GM23338 (cell line): Measurements from ENCODE around the gene SELENOM. TPM values are rescaled to one million over a fixed set of nuclear protein-coding genes. Genes with fewer than 3 reads are reported as not detected.

ENCODE experiments used
- ATAC-seq: fragments of 200-7000 bp; cut with Tn5 transposase; 3 replicates; pipeline ENCODE4 v1.9.1; 2020
- DNase-seq: peaks from one replicate; pipeline ENCODE4 v3.0.0-alpha.2; 2015; ENCODE audit warnings: low spot score
- H2AFZ ChIP-seq: fragments of 200-600 bp; sonication (generic); 2 replicates; pipeline ENCODE4 v1.8.0; 2016; ENCODE audit warnings: antibody characterized with exemption, mild to moderate bottlenecking, moderate library complexity
- H3F3A ChIP-seq: fragments of 200-600 bp; sonication (generic); replicated peaks from 2 replicates; pipeline ENCODE4 v1.8.0; 2017; ENCODE audit warnings: antibody characterized with exemption, mixed run types, low read depth
- H3K27ac ChIP-seq: fragments of 200-600 bp; sonication (generic); 2 replicates; pipeline ENCODE4 v1.6.1; 2016; ENCODE audit warnings: low read depth
- H3K27me3 ChIP-seq: fragments of 200-600 bp; sonication (generic); 2 replicates; pipeline ENCODE4 v1.8.0; 2016; ENCODE audit warnings: mild to moderate bottlenecking, mixed run types, moderate library complexity; ENCODE audit not compliant: insufficient read depth
- H3K36me3 ChIP-seq: fragments of 200-600 bp; sonication (generic); 2 replicates; pipeline ENCODE4 v1.8.0; 2016; ENCODE audit warnings: mild to moderate bottlenecking; ENCODE audit not compliant: insufficient read depth
- H3K4me1 ChIP-seq: fragments of 200-600 bp; sonication (generic); 2 replicates; pipeline ENCODE4 v1.8.0; 2016; ENCODE audit warnings: mild to moderate bottlenecking, moderate library complexity; ENCODE audit not compliant: insufficient read depth
- H3K4me2 ChIP-seq: fragments of 200-600 bp; sonication (generic); 2 replicates; pipeline ENCODE4 v1.7.1; 2017; ENCODE audit warnings: mixed run types
- H3K4me3 ChIP-seq: fragments of 200-600 bp; sonication (generic); 2 replicates; pipeline ENCODE4 v1.6.1; 2016; ENCODE audit warnings: mixed run types
- H3K79me2 ChIP-seq: fragments of 200-600 bp; sonication (generic); replicated peaks from 2 replicates; pipeline ENCODE4 v1.8.0; 2017; ENCODE audit warnings: mild to moderate bottlenecking; ENCODE audit not compliant: insufficient read depth
- H3K9me2 ChIP-seq: fragments of 200-600 bp; sonication (generic); 2 replicates; pipeline ENCODE4 v1.8.0; 2017; ENCODE audit not compliant: insufficient read depth
- H4K20me1 ChIP-seq: fragments of 200-600 bp; sonication (generic); replicated peaks from 2 replicates; pipeline ENCODE4 v1.8.0; 2017; ENCODE audit warnings: mild to moderate bottlenecking; ENCODE audit not compliant: insufficient read depth
- H3K27ac Mint-ChIP-seq: 2 replicates; pipeline ENCODE4 v1.8.0; 2020; ENCODE audit warnings: inconsistent platforms, mild to moderate bottlenecking, moderate library complexity, mixed read lengths
- H3K27me3 Mint-ChIP-seq: 3 replicates; pipeline ENCODE4 v1.8.0; 2022; ENCODE audit warnings: low read depth, mild to moderate bottlenecking, moderate library complexity, mixed read lengths, inconsistent platforms; ENCODE audit not compliant: insufficient read depth, poor library complexity
- H3K36me3 Mint-ChIP-seq: 3 replicates; pipeline ENCODE4 v1.8.0; 2021; ENCODE audit warnings: low read depth, mild to moderate bottlenecking, inconsistent platforms, moderate library complexity, mixed read lengths
- H3K4me1 Mint-ChIP-seq: 3 replicates; pipeline ENCODE4 v1.8.0; 2020; ENCODE audit warnings: mild to moderate bottlenecking, inconsistent platforms, mixed read lengths
- H3K4me3 Mint-ChIP-seq: 3 replicates; pipeline ENCODE4 v1.8.0; 2021; ENCODE audit warnings: moderate library complexity, mild to moderate bottlenecking, inconsistent platforms, mixed read lengths
- H3K9me3 Mint-ChIP-seq: 3 replicates; pipeline ENCODE4 v1.8.0; 2020; ENCODE audit warnings: moderate library complexity, mild to moderate bottlenecking, inconsistent platforms, mixed read lengths
- CREB1 ChIP-seq: fragments of 250-450 bp; sonication (Bioruptor Pico); IDR thresholded peaks from 2 replicates; pipeline ENCODE4 v1.5.0; 2020; ENCODE audit warnings: low read depth, mild to moderate bottlenecking, moderate library complexity
- EZH2 ChIP-seq: fragments of 200-600 bp; sonication (generic); IDR thresholded peaks from one replicate; pipeline ENCODE4 v1.8.0; 2017; ENCODE audit warnings: antibody characterized with exemption, mild to moderate bottlenecking, low read depth; ENCODE audit not compliant: unreplicated experiment
- EZH2phosphoT487 ChIP-seq: fragments of 200-600 bp; sonication (generic); IDR thresholded peaks from one replicate; pipeline ENCODE4 v1.8.1; 2018; ENCODE audit warnings: antibody characterized with exemption; ENCODE audit not compliant: unreplicated experiment
- NANOG ChIP-seq: IDR thresholded peaks from 2 replicates; pipeline ENCODE4 v1.6.1; 2016; ENCODE audit warnings: antibody characterized with exemption, borderline replicate concordance
- POLR2AphosphoS5 ChIP-seq: IDR thresholded peaks from 2 replicates; pipeline ENCODE4 v1.6.1; 2016; ENCODE audit warnings: antibody characterized with exemption, low read depth
- STAT1 ChIP-seq: IDR thresholded peaks from one replicate; pipeline ENCODE4 v1.6.1; 2016; ENCODE audit warnings: antibody characterized with exemption; ENCODE audit not compliant: unreplicated experiment
- ZNF114 ChIP-seq: fragments of 250-450 bp; sonication (Bioruptor Pico); IDR thresholded peaks from 2 replicates; pipeline ENCODE4 v1.5.0; 2020; ENCODE audit warnings: mild to moderate bottlenecking, moderate library complexity
- polyA plus RNA-seq: library from polyadenylated mRNA; unstranded; fragments of >200 nt; fragmentation: Nextera tagmentation; extraction: Ambion mirVana; gene quantifications from 2 replicates; pipeline ENCODE4 v1.2.1, GENCODE V29; 2016
- total RNA-seq: library from RNA; depleted of rRNA; stranded (reverse); fragments of >200 nt; shearing (Covaris generic); gene quantifications from 2 replicates; pipeline ENCODE4 v1.2.3, GENCODE V29; 2014
- TF ChIP-seq, protein P1 (sequence below): fragments of 250-450 bp; sonication (Bioruptor Pico); IDR thresholded peaks from 2 replicates; pipeline ENCODE4 v1.5.0; 2020; ENCODE audit warnings: mild to moderate bottlenecking, moderate library complexity
- TF ChIP-seq, protein P2 (sequence below): IDR thresholded peaks from one replicate; pipeline ENCODE4 v1.6.1; 2018; ENCODE audit warnings: antibody characterized with exemption; ENCODE audit not compliant: unreplicated experiment

The SELENOM gene
- total and polyA plus RNA-seq, 2 experiments from 2014 or later: 44.9 to 50.8 TPM

DNA sequence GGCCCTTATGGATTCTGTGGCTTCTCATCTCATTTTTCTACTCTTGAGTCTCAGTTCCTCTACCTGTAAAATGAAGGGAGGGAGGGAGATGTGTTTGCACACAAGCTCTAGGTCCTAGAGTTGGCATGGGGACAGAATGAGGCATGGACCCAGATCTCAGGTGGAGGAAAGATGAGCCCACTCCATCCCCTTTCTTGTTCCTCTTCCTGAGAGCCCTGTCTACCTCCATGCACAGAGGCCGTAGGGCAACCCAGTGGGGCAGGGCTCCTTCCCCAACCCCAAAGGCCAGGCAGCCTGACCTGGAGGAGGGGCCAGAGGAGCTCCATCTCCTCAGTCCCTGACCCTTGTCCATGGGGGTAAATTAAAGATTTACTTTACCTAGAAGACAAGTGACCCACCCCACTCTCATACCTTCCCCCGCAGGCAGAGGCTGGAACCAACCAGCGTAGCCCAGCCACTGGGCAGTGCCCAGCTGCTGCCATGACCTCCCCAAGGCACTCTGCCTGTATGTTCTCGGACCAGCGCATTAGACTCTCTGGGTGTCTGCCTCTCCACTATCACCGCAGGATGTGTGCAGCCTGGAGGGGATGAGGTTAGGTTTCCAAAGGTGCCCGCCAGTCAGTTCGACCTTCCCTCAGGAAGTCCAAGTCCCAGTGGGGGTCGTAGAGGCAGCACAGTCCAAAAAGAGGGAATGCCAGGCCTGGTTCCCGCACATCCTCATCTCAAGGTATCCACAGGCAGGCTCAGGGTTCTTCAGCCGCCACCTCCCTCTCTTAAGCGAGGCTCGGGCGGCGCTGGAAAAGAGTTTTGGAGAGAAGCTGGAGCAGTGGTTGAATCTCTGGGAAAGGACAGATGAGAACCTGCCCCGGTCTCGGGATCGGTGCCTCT, 23.2 kb downstream of the SELENOM start:
- Histone ChIP-seq H3K4me3 (peak overlapping the region; percentile 96), H3K4me1 (peaks cover 21% of the 10 kb centered on the region), H3K27me3 (peaks cover 9% of the 10 kb centered on the region), H2AFZ (peak overlapping the region; percentile 63; the same call in 1 of the 2 replicates), H3K79me2 (peaks cover 12% of the 10 kb centered on the region), H3K27ac (peak overlapping the region; percentile 97; the same call in 1 of the 2 replicates), H3K9me2 (no peaks in the 10 kb centered on the region), H3K4me2 (peak overlapping the region; percentile 100), H3K36me3 (no peaks in the 10 kb centered on the region), H3F3A (peaks cover 7% of the 10 kb centered on the region; the same call in 1 of the 2 replicates), H4K20me1 (peaks cover 4% of the 10 kb centered on the region; the same call in 1 of the 2 replicates)
- no peak for DNase-seq
- peaks cover 29% of the 10 kb centered on the region for H3K27me3 Mint-ChIP-seq
- ATAC-seq: peak; percentile 0; the same call in 2 of the 3 replicates
- no peaks in the 10 kb centered on the region for H3K9me3 Mint-ChIP-seq
- peak overlapping the region; percentile 94 for H3K4me3 Mint-ChIP-seq
- TF ChIP-seq NANOG (no peak), ZNF114 (CRISPR knock-in tag) (no peak), EZH2 (no peak), STAT1 (no peak)
- peaks cover 36% of the 10 kb centered on the region for H3K4me1 Mint-ChIP-seq
- H3K27ac Mint-ChIP-seq: peak overlapping the region; percentile 91
- no peaks in the 10 kb centered on the region; the same call in 2 of the 3 replicates for H3K36me3 Mint-ChIP-seq

DNA sequence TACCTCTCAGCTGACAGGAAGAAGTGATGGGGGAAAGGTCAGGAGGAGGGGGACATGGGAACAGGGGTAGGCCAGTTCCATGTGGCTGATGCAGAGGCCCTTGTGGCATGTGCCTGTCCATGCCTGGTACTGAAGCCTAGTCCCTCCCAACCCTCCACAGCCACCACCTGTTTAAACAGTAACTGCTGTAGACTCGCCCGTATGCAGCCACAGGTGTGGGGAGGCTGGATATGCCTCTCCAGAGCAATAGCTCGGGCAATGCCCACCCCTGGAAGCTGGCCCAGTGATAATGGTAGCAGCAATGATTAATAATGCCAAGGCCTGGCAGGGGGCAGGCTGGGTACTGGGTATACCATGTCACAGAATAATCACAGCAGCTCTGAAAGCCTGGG, 24.0 kb downstream of the SELENOM start:
- Histone ChIP-seq H3K79me2 (peaks cover 12% of the 10 kb centered on the region), H3K36me3 (no peaks in the 10 kb centered on the region), H3K27ac (no peak overlapping the region), H3F3A (peaks cover 7% of the 10 kb centered on the region; the same call in 1 of the 2 replicates), H3K4me2 (peak overlapping the region; percentile 100), H2AFZ (no peak overlapping the region), H3K9me2 (no peaks in the 10 kb centered on the region), H3K4me3 (peak overlapping the region; percentile 96), H3K4me1 (peaks cover 21% of the 10 kb centered on the region), H4K20me1 (peaks cover 4% of the 10 kb centered on the region; the same call in 1 of the 2 replicates), H3K27me3 (peaks cover 9% of the 10 kb centered on the region)
- peak overlapping the region; percentile 94 for H3K4me3 Mint-ChIP-seq
- no peak for DNase-seq
- no peak overlapping the region for H3K27ac Mint-ChIP-seq
- H3K9me3 Mint-ChIP-seq: no peaks in the 10 kb centered on the region
- H3K36me3 Mint-ChIP-seq: no peaks in the 10 kb centered on the region; the same call in 2 of the 3 replicates
- H3K4me1 Mint-ChIP-seq: peaks cover 37% of the 10 kb centered on the region
- no peak for ATAC-seq
- peaks cover 26% of the 10 kb centered on the region for H3K27me3 Mint-ChIP-seq
- TF ChIP-seq STAT1 (no peak), EZH2 (no peak), NANOG (no peak), POLR2AphosphoS5 (no peak), ZNF114 (CRISPR knock-in tag) (no peak), EZH2phosphoT487 (no peak), CREB1 (CRISPR knock-in tag) (no peak)
- TF ChIP-seq, protein P1, sequence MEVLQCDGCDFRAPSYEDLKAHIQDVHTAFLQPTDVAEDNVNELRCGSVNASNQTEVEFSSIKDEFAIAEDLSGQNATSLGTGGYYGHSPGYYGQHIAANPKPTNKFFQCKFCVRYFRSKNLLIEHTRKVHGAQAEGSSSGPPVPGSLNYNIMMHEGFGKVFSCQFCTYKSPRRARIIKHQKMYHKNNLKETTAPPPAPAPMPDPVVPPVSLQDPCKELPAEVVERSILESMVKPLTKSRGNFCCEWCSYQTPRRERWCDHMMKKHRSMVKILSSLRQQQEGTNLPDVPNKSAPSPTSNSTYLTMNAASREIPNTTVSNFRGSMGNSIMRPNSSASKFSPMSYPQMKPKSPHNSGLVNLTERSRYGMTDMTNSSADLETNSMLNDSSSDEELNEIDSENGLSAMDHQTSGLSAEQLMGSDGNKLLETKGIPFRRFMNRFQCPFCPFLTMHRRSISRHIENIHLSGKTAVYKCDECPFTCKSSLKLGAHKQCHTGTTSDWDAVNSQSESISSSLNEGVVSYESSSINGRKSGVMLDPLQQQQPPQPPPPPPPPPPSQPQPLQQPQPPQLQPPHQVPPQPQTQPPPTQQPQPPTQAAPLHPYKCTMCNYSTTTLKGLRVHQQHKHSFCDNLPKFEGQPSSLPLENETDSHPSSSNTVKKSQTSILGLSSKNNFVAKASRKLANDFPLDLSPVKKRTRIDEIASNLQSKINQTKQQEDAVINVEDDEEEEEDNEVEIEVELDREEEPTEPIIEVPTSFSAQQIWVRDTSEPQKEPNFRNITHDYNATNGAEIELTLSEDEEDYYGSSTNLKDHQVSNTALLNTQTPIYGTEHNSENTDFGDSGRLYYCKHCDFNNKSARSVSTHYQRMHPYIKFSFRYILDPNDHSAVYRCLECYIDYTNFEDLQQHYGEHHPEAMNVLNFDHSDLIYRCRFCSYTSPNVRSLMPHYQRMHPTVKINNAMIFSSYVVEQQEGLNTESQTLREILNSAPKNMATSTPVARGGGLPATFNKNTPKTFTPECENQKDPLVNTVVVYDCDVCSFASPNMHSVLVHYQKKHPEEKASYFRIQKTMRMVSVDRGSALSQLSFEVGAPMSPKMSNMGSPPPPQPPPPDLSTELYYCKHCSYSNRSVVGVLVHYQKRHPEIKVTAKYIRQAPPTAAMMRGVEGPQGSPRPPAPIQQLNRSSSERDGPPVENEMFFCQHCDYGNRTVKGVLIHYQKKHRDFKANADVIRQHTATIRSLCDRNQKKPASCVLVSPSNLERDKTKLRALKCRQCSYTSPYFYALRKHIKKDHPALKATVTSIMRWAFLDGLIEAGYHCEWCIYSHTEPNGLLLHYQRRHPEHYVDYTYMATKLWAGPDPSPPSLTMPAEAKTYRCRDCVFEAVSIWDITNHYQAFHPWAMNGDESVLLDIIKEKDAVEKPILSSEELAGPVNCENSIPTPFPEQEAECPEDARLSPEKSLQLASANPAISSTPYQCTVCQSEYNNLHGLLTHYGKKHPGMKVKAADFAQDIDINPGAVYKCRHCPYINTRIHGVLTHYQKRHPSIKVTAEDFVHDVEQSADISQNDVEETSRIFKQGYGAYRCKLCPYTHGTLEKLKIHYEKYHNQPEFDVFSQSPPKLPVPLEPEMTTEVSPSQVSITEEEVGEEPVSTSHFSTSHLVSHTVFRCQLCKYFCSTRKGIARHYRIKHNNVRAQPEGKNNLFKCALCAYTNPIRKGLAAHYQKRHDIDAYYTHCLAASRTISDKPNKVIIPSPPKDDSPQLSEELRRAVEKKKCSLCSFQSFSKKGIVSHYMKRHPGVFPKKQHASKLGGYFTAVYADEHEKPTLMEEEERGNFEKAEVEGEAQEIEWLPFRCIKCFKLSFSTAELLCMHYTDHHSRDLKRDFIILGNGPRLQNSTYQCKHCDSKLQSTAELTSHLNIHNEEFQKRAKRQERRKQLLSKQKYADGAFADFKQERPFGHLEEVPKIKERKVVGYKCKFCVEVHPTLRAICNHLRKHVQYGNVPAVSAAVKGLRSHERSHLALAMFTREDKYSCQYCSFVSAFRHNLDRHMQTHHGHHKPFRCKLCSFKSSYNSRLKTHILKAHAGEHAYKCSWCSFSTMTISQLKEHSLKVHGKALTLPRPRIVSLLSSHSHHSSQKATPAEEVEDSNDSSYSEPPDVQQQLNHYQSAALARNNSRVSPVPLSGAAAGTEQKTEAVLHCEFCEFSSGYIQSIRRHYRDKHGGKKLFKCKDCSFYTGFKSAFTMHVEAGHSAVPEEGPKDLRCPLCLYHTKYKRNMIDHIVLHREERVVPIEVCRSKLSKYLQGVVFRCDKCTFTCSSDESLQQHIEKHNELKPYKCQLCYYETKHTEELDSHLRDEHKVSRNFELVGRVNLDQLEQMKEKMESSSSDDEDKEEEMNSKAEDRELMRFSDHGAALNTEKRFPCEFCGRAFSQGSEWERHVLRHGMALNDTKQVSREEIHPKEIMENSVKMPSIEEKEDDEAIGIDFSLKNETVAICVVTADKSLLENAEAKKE (CRISPR knock-in tag): no peak
- TF ChIP-seq, protein P2, sequence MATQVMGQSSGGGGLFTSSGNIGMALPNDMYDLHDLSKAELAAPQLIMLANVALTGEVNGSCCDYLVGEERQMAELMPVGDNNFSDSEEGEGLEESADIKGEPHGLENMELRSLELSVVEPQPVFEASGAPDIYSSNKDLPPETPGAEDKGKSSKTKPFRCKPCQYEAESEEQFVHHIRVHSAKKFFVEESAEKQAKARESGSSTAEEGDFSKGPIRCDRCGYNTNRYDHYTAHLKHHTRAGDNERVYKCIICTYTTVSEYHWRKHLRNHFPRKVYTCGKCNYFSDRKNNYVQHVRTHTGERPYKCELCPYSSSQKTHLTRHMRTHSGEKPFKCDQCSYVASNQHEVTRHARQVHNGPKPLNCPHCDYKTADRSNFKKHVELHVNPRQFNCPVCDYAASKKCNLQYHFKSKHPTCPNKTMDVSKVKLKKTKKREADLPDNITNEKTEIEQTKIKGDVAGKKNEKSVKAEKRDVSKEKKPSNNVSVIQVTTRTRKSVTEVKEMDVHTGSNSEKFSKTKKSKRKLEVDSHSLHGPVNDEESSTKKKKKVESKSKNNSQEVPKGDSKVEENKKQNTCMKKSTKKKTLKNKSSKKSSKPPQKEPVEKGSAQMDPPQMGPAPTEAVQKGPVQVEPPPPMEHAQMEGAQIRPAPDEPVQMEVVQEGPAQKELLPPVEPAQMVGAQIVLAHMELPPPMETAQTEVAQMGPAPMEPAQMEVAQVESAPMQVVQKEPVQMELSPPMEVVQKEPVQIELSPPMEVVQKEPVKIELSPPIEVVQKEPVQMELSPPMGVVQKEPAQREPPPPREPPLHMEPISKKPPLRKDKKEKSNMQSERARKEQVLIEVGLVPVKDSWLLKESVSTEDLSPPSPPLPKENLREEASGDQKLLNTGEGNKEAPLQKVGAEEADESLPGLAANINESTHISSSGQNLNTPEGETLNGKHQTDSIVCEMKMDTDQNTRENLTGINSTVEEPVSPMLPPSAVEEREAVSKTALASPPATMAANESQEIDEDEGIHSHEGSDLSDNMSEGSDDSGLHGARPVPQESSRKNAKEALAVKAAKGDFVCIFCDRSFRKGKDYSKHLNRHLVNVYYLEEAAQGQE: no peak
